ENCODE results near the gene NRXN3.

The NRXN3 gene

GRCh38 chr14:78595797-78596196 is 425.6 kb downstream of the NRXN3 start:
- H3K27me3 ChIP-seq (ENCODE audit: control insufficient read depth, insufficient read depth, low read length), result no peaks in the 10 kb centered on the region
- H3K4me3 ChIP-seq (ENCODE audit: low read length), result no peak overlapping the region
- no peak overlapping the region for H3K9ac ChIP-seq (ENCODE audit: low read length)
- no peak overlapping the region for H3K27ac ChIP-seq (ENCODE audit: low read depth, low read length)
- H3K36me3 ChIP-seq (ENCODE audit: control insufficient read depth, insufficient read depth, low read length), result no peaks in the 10 kb centered on the region
- no peaks in the 10 kb centered on the region for H3K4me1 ChIP-seq (ENCODE audit: control insufficient read depth, insufficient read depth, low read length)

- H3K36me3 ChIP-seq (ENCODE audit: control insufficient read depth, insufficient read depth, low read length), result no peaks in the 10 kb centered on the region
- H3K27me3 ChIP-seq (ENCODE audit: control insufficient read depth, insufficient read depth, low read length), result no peaks in the 10 kb centered on the region
- no peak overlapping the region for H3K4me3 ChIP-seq (ENCODE audit: low read length)
- no peaks in the 10 kb centered on the region for H3K4me1 ChIP-seq (ENCODE audit: control insufficient read depth, insufficient read depth, low read length)
- H3K9ac ChIP-seq (ENCODE audit: low read length), result no peak overlapping the region
- no peak overlapping the region for H3K27ac ChIP-seq (ENCODE audit: low read depth, low read length)
Measured at GRCh38 chr14:78598046-78598920, 428.1 kb downstream of the NRXN3 start.

- H3K27me3 ChIP-seq (ENCODE audit: control insufficient read depth, insufficient read depth, low read length), result no peaks in the 10 kb centered on the region
- H3K27ac ChIP-seq (ENCODE audit: low read depth, low read length), result no peak overlapping the region
- no peaks in the 10 kb centered on the region for H3K4me1 ChIP-seq (ENCODE audit: control insufficient read depth, insufficient read depth, low read length)
- H3K36me3 ChIP-seq (ENCODE audit: control insufficient read depth, insufficient read depth, low read length), result no peaks in the 10 kb centered on the region
- no peak overlapping the region for H3K9ac ChIP-seq (ENCODE audit: low read length)
- H3K4me3 ChIP-seq (ENCODE audit: low read length), result no peak overlapping the region
Measured at GRCh38 chr14:78605025-78605762, 435.0 kb downstream of the NRXN3 start.

GRCh38 chr14:78605897-78606500 is 435.8 kb downstream of the NRXN3 start:
- H3K4me3 ChIP-seq (ENCODE audit: low read length), result no peak overlapping the region
- H3K9ac ChIP-seq (ENCODE audit: low read length), result no peak overlapping the region
- H3K27ac ChIP-seq (ENCODE audit: low read depth, low read length), result no peak overlapping the region
- H3K36me3 ChIP-seq (ENCODE audit: control insufficient read depth, insufficient read depth, low read length), result no peaks in the 10 kb centered on the region
- H3K27me3 ChIP-seq (ENCODE audit: control insufficient read depth, insufficient read depth, low read length), result no peaks in the 10 kb centered on the region
- H3K4me1 ChIP-seq (ENCODE audit: control insufficient read depth, insufficient read depth, low read length), result no peaks in the 10 kb centered on the region

GRCh38 chr14:78608998-78609787 is 439.0 kb downstream of the NRXN3 start:
- Histone ChIP-seq H3K4me1 (ENCODE audit: control insufficient read depth, insufficient read depth, low read length) (no peaks in the 10 kb centered on the region), H3K4me3 (ENCODE audit: low read length) (no peak overlapping the region), H3K27ac (ENCODE audit: low read depth, low read length) (no peak overlapping the region), H3K9ac (ENCODE audit: low read length) (no peak overlapping the region), H3K27me3 (ENCODE audit: control insufficient read depth, insufficient read depth, low read length) (no peaks in the 10 kb centered on the region), H3K36me3 (ENCODE audit: control insufficient read depth, insufficient read depth, low read length) (no peaks in the 10 kb centered on the region)

- no peak overlapping the region for H3K9ac ChIP-seq (ENCODE audit: low read length)
- H3K4me1 ChIP-seq (ENCODE audit: control insufficient read depth, insufficient read depth, low read length), result no peaks in the 10 kb centered on the region
- no peaks in the 10 kb centered on the region for H3K36me3 ChIP-seq (ENCODE audit: control insufficient read depth, insufficient read depth, low read length)
- H3K27ac ChIP-seq (ENCODE audit: low read depth, low read length), result no peak overlapping the region
- H3K27me3 ChIP-seq (ENCODE audit: control insufficient read depth, insufficient read depth, low read length), result no peaks in the 10 kb centered on the region
- H3K4me3 ChIP-seq (ENCODE audit: low read length), result no peak overlapping the region
Measured at GRCh38 chr14:78610994-78611393, 440.8 kb downstream of the NRXN3 start.

- H3K4me3 ChIP-seq (ENCODE audit: low read length), result no peak overlapping the region
- H3K9ac ChIP-seq (ENCODE audit: low read length), result no peak overlapping the region
- no peak overlapping the region for H3K27ac ChIP-seq (ENCODE audit: low read depth, low read length)
- no peaks in the 10 kb centered on the region for H3K4me1 ChIP-seq (ENCODE audit: control insufficient read depth, insufficient read depth, low read length)
- H3K27me3 ChIP-seq (ENCODE audit: control insufficient read depth, insufficient read depth, low read length), result no peaks in the 10 kb centered on the region
- H3K36me3 ChIP-seq (ENCODE audit: control insufficient read depth, insufficient read depth, low read length), result no peaks in the 10 kb centered on the region
Measured at GRCh38 chr14:78611796-78612571, 441.8 kb downstream of the NRXN3 start.

- no peak overlapping the region for H3K27ac ChIP-seq (ENCODE audit: low read depth, low read length)
Measured at GRCh38 chr14:78612666-78613065, 442.5 kb downstream of the NRXN3 start.

GRCh38 chr14:78614593-78614992 is 444.4 kb downstream of the NRXN3 start:
- no peaks in the 10 kb centered on the region for H3K4me1 ChIP-seq (ENCODE audit: control insufficient read depth, insufficient read depth, low read length)
- no peak overlapping the region for H3K4me3 ChIP-seq (ENCODE audit: low read length)
- no peak overlapping the region for H3K27ac ChIP-seq (ENCODE audit: low read depth, low read length)
- no peaks in the 10 kb centered on the region for H3K36me3 ChIP-seq (ENCODE audit: control insufficient read depth, insufficient read depth, low read length)
- H3K9ac ChIP-seq (ENCODE audit: low read length), result no peak overlapping the region
- H3K27me3 ChIP-seq (ENCODE audit: control insufficient read depth, insufficient read depth, low read length), result no peaks in the 10 kb centered on the region

More at GRCh38 chr14:78612666-78613065, 442.5 kb downstream of the NRXN3 start:
- H3K4me1 ChIP-seq (ENCODE audit: control insufficient read depth, insufficient read depth, low read length), result no peaks in the 10 kb centered on the region
- no peaks in the 10 kb centered on the region for H3K36me3 ChIP-seq (ENCODE audit: control insufficient read depth, insufficient read depth, low read length)
- H3K4me3 ChIP-seq (ENCODE audit: low read length), result no peak overlapping the region
- no peak overlapping the region for H3K9ac ChIP-seq (ENCODE audit: low read length)
- H3K27me3 ChIP-seq (ENCODE audit: control insufficient read depth, insufficient read depth, low read length), result no peaks in the 10 kb centered on the region

GRCh38 chr14:78617735-78618134 is 447.6 kb downstream of the NRXN3 start:
- Histone ChIP-seq H3K36me3 (ENCODE audit: control insufficient read depth, insufficient read depth, low read length) (no peaks in the 10 kb centered on the region), H3K27me3 (ENCODE audit: control insufficient read depth, insufficient read depth, low read length) (no peaks in the 10 kb centered on the region), H3K4me1 (ENCODE audit: control insufficient read depth, insufficient read depth, low read length) (no peaks in the 10 kb centered on the region), H3K4me3 (ENCODE audit: low read length) (no peak overlapping the region), H3K9ac (ENCODE audit: low read length) (no peak overlapping the region), H3K27ac (ENCODE audit: low read depth, low read length) (no peak overlapping the region)

- no peak overlapping the region for H3K4me3 ChIP-seq (ENCODE audit: low read length)
- no peaks in the 10 kb centered on the region for H3K27me3 ChIP-seq (ENCODE audit: control insufficient read depth, insufficient read depth, low read length)
- H3K9ac ChIP-seq (ENCODE audit: low read length), result no peak overlapping the region
- no peaks in the 10 kb centered on the region for H3K36me3 ChIP-seq (ENCODE audit: control insufficient read depth, insufficient read depth, low read length)
- no peaks in the 10 kb centered on the region for H3K4me1 ChIP-seq (ENCODE audit: control insufficient read depth, insufficient read depth, low read length)
- no peak overlapping the region for H3K27ac ChIP-seq (ENCODE audit: low read depth, low read length)
Measured at GRCh38 chr14:78618368-78618767, 448.2 kb downstream of the NRXN3 start.
